Right renal pelvis (tissue), 4 donors: Measurements from ENCODE around the gene MBD4. TPM values are rescaled to one million over a fixed set of nuclear protein-coding genes. Genes with fewer than 3 reads are reported as not detected.
A peak's percentile ranks its signal among the peaks of the same experiment; 100 is the strongest.
"Not testable (repeated sequence)": the region's sequence is repeated elsewhere in the genome, so short reads cannot be mapped to it uniquely, and the experiment has no call there.

Source experiments
- DNase-seq, 4 donors: peaks; one replicate each; pipeline ENCODE4 v3.0.0-alpha.2; 2013; ENCODE audit warnings: low read depth in 4 of 4, low spot score in 3 of 4, missing footprints in 1 of 4
- polyA plus RNA-seq, 4 donors: library from polyadenylated mRNA; unstranded; fragments of 120-200 nt; gene quantifications; one replicate each; pipeline ENCODE4 v1.2.1, GENCODE V29; 2013; ENCODE audit not compliant: insufficient read length in 4 of 4

Gene MBD4
- polyA plus RNA-seq, result 10 to 100 TPM; 42.4 to 56.1 (median 51.2) TPM

- DNase-seq, result peak; percentile 92 to 95 (median 94)
Measured at GRCh38 chr3:129439817-129440617, at the start of gene MBD4, which contains the start of gene IFT122. MBD4 (minus strand) TSS chr3:129439948; CDS start chr3:129439833, 115 bp downstream. IFT122 (plus strand) TSS chr3:129440224; CDS start chr3:129440331, 107 bp downstream.

DNA sequence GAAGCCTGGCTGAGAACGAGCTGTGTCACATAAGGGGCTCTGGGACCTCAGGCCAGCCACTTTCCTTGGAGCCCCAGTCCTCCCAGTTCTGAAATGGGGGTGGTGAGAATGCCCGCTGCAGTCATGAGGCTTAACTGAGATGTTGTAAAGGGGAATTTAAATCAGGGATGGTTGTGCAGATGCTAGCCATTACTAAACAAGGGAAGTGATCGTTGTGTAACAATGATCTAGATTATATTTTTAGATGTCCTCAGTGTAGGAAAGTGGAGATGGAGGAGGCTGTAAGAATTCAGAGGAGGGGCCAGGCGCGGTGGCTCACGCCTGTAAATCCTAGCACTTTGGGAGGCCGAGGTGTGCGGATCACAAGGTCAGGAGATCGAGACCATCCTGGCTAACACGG lies 49.5 kb upstream of the MBD4 start:
- DNase-seq, result not testable (repeated sequence)

DNA sequence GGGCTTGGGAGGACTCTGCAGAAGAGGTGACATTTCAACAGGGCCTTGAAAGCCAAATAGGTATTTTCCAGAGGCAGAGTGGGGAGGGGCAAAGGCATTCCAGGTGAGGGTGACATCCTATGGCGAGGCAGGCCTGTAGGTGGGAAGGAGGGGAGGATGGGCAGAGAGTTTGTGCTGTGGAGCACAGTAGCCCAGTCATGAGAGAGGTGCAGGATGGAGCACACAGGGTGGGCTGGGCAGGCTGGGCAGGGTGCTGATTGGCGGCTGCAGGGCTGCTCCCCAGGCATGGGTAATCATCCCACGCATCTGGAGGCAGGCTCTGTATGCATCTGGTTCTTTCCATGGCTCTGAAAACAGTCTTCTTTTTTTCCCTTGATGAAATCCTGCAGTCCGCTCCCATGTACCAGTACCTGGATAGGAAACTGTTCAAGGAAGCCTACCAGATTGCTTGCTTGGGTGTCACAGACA lies 48.2 kb upstream of the MBD4 start:
- not testable (repeated sequence) for DNase-seq

- DNase-seq, result no peak
Measured at GRCh38 chr3:129487183-129487867, 47.6 kb upstream of the MBD4 start.

DNA sequence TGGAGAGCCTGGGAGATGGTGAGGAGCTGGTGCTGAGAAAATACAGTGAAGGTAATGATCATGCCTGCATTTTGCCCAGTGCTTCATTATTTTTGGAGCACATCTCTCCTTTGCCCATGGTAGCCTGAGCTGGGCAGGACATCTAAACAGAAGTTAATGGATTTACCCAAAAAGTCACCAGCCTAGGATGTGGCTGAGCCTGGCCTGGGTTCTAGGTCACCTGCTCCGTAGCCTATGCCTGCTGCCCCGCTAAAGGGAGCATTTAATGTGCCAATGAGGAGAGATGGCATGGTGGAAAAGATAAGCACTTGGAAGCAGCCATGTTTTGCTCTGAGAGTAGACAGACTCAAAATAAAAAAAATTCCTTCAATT lies 46.9 kb upstream of the MBD4 start:
- DNase-seq, result no peak

GRCh38 chr3:129485721-129486663 lies 46.2 kb upstream of the MBD4 start:
- DNase-seq, result no peak

DNA sequence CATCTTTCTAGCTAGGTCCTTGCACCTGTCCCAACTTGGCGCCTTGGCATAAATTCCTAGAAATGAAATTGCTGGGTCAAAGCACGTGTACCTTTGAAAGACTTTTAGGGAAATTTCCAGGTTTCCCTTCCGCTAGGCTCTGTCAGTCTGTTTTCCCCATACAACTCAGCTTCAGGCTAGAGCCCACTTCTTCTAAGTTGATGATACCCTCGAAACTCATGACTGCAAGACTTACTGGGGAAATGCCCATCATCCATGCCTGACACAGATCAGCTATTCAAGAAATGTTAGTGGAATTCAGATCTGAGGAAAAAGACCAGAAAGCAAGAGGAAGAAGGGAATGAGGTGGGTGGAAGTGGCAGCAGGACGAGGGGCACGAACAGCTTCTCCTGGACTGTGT lies 45.4 kb upstream of the MBD4 start:
- DNase-seq, result not testable (repeated sequence)

DNA sequence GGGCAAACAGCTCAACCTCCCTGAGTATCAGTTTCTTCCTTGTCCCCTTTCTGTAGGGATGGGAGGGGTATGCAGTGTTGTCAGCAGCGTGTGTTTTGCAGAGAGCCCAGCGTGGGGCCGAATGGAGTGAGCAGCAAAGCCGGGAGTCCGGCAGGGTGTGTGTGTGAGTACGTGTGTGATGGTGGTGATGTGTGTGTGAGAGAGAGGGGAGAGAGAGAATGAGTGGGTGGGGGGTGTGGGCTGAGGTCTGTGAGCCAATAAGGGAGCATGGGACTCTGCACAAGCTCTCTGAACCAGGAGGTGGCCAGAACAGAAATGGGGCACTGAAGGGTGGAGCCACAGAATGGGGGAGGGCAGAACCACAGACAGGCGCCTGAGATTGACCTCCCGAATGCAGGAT lies 44.1 kb upstream of the MBD4 start:
- no peak for DNase-seq

DNA sequence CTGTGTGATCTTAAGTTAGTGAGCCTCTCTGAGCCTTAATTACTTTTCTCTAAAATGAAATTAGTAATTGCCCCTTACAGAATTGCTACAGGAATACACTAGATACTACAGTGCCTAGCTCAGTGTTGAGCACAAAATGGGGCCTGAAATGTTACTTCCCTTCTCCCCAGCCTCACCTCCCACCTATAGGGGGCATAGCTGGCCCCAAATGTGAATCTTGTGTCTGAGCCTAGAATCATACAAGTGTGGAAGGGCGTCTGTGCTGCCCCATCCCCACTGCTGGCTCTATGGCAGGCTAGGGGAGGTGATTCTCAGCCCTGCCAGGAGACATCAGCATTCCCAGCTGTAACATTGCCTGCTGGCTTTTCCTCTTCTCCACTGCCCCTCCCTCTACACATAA lies 43.0 kb upstream of the MBD4 start:
- no peak for DNase-seq

GRCh38 chr3:129481766-129482332 lies 42.1 kb upstream of the MBD4 start:
- DNase-seq, result no peak

- DNase-seq, result peak; percentile 15 to 43 (median 29)
Measured at GRCh38 chr3:129481225-129481765, 41.5 kb upstream of the MBD4 start.

GRCh38 chr3:129476586-129476985 lies 36.8 kb upstream of the MBD4 start:
- no peak for DNase-seq

- DNase-seq, result no peak
Measured at GRCh38 chr3:129475863-129476262, 36.1 kb upstream of the MBD4 start.

DNA sequence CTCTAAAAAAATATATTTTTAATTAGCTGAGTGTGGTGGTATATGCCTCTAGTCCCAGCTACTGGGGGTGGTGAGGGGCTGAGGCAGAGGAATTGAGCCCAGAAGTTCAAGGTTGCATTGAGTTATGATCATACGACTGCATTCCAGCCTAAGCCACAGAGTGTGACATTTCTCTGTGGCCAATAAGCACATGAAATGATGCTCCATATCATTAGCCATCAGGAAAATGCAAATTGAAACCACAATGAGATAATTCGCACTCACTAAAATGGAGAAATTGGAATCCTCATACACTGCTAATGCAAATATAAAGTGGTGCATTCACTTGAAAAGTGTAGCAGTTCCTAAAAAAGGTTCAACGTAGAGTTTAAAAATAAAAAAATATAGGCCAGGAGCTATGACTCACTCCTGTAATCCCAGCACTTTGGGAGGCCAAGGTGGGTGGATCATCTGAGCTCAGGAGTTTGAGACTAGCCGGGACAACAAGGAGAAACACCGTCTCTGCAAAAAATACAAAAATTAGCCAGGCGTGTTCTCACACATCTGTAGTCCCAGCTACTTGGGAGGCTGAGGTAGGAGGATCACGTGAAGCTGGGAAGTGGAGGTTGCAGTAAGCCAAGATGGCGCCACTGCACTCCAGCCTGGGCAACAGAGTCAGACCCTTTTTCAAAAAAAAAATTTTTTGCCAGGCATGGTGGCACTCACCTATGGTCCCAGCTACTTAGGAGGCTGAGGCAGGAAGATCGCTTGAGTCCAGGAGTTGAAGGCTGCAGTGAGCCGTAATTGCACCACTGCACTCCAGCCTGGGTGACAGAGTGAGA lies 35.4 kb upstream of the MBD4 start:
- DNase-seq, result no peak

- no peak for DNase-seq
Measured at GRCh38 chr3:129473769-129474152, 34.0 kb upstream of the MBD4 start.

DNA sequence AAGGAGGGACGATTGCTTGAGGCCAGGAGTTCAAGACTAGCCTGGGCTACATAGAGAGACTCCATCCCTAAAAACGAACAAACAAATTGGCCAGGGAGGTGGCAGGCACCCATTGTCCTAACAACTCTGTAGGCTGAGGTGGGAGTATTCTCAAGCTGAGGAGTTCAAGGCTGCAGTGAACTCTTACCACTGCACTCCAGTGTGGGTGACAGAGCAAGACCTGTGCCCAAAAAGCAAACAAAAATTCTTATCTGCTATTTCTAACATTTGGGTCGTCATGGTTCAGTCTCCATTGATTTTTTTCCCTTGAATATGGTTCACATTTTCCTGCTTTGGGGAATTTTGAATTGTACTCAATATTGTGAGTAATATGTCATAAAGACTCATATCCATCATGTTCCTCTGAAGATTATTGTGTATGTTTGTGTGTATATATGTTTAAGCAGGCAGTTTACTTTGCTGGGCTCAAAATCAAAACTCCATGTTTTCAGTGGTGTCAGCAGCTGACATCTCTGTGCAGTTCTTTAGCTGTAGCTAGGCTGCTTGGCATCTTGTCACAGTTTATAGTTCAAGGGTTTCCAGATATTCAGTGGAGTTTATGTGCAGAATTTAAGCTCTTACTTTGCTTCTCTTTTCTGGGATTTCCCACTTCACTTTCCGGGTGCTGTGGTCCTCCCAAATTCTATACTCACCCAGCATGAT lies 33.5 kb upstream of the MBD4 start:
- DNase-seq, result no peak

- no peak for DNase-seq
Measured at GRCh38 chr3:129470861-129471260, 31.1 kb upstream of the MBD4 start.

GRCh38 chr3:129469026-129469425 lies 29.3 kb upstream of the MBD4 start:
- DNase-seq, result no peak

DNA sequence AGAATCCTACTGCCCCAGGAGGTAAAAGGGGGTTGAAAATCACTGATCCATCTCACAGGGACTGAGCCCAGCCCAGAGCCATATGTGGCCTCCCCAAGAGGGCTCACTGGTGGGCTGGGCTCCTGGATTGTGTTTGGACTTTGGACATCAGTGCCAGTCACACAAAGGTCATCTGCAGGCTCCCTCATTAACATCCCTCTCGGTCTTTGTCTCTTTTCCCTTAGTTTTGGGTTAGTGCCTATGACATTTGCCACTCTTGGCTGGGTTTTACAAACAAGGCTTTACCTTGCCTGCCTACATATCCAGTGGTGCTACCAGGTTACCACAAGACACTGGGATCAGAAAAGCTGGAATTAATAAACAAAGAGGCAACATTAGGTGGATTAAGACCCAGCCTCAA lies 28.2 kb upstream of the MBD4 start:
- no peak for DNase-seq
